Activated CD4-positive, CD25-positive, alpha-beta regulatory T cell treated with anti-CD3 and anti-CD28 coated beads, Interleukin-2, amount 50 U/mL, for 16 hours (primary cell): ENCODE measurements around the gene SUMO2.
"Not testable (repeated sequence)": the region's sequence is repeated elsewhere in the genome, so short reads cannot be mapped to it uniquely, and the experiment has no call there.

Experiments
- DNase-seq: peaks from one replicate; pipeline ENCODE4 v3.0.0-alpha.2; 2020; ENCODE audit warnings: low read depth, low spot score

SUMO2 gene

DNA sequence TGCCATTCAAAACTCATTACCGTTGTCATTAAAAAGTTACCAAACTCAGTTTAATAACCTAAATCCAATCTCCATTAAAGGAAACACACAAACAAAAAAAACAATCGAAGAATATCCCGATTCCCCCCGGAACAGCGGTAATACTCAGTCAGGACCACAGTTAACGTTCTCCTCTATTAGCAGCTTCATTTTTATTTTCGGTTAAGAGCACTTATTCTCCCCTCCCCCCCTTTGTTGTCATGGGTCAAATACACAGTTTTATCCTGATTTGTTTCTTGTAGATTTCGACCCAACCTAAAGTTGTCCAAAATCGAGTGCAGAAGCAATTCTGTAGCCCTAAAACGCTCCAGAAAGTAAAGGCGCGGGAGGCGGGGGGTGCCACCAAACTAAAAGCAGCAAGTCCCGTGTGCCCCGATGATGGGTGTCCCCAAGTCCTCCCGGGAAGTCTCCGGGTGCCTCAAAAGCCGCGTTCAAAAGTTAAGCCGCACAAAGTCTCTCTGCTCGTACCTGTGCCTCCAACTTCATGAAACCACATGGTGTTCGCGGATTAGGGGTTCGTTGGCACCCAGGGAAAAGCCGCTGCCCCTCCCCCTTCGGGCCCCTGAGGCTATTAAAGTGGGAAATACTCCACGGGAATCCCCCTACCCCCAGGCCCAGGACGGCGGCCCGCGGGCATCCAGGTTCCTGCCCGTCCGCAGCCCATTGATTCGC, 996 bp downstream of the SUMO2 start:
- DNase-seq = no peak

DNA sequence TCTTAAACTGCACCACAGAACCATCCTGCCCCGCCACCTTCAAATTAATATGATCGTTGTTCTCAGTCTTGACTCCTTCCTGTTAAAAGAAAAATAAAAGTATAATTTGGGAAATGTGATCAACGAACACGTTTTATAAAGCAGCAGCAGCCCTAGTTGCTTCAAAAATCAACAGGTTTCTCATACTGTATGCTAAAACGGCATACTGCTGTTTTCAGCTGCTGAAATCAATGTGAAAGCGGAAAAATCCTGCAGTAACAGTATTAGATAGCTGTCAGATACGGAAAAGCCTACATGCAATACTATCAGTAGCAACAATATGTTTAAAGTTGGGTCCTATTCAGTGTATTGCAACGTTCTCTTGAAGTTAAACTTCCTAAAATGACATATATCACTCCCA, 1.6 kb downstream of the SUMO2 start:
- DNase-seq = no peak

GRCh38 chr17:75178453-75178852, 4.3 kb downstream of the SUMO2 start:
- DNase-seq = no peak

DNA sequence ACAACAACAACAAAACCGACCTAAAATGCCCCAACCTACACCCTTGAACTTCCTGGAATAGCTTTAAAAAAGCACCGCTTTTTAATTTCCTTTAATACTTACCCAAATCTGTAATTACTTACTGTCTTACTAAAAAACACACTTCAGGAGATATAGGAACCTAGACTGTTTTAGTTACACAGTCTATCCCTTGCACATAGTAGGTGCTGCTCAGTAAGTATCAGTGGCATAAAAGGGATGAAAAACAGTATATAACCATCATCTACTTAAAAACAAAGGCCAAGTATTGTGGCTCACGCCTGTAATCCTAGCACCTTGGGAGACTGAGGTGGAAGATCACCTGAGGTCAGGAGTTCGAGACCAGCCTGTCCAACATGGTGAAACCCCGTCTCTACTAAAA, 6.1 kb downstream of the SUMO2 start:
- no peak for DNase-seq

DNA sequence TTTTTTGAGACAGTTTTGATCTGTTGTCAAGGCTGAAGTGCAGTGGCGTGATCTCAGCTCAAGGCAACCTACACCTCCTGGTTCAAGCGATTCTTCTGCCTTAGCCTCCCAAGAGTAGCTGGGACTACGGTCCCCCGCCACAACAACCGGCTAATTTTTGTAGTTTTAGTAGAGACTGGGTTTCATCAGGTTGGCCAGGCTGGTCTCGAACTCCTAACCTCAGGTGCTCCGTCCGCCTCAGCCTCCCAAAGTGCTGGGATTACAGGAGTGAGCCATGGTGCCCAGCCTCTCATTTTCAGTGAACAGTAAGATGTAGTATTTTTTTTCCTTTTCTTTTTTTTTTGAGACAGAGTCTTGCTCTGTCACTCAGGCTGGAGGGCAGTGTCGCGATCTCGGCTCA, 7.8 kb downstream of the SUMO2 start:
- no peak for DNase-seq

DNA sequence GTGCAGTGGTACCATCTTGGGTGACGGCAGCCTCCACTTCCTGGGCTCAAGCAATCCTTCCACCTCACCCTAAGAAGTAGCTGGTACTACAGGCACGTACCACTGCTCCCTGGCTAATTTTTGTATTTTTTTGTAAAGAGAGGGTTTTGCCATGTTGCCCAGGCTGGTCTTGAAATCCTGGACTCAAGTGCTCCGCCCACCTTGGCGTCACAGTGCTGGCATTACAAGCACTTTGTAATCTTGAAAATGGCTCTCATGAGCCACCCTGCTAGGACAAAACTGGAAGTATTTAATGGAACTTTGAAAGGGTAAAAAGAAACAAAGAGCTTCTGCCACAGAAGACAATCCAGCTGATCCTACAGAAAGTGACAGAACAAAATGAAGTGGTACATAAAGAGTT, 9.2 kb downstream of the SUMO2 start:
- DNase-seq = no peak

GRCh38 chr17:75168998-75169397, 13.8 kb downstream of the SUMO2 start:
- DNase-seq = no peak

GRCh38 chr17:75164606-75165005, 18.2 kb downstream of the SUMO2 start:
- not testable (repeated sequence) for DNase-seq

DNA sequence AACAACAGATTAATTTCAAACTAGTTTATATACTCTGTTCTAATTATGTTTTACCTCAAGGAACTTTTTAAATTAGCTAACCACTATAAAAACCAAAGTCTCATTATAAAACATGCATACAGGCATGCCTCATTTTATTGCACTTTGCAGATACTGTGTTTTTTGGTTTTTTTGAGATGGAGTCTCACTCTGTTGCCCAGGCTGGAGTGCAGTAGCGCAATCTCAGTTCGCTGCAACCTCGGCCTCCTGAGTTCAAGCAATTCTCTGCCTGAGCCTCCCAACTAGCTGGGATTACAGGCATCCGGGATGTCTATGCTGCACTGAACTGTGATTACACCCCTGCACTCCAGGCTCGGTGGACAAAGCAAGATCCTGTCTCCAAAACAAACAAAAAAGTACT, 19.7 kb downstream of the SUMO2 start:
- DNase-seq = no peak

- no peak for DNase-seq
Measured at GRCh38 chr17:75160211-75160610, 22.5 kb downstream of the SUMO2 start.

GRCh38 chr17:75159196-75160031, 23.3 kb downstream of the SUMO2 start:
- DNase-seq = no peak

DNA sequence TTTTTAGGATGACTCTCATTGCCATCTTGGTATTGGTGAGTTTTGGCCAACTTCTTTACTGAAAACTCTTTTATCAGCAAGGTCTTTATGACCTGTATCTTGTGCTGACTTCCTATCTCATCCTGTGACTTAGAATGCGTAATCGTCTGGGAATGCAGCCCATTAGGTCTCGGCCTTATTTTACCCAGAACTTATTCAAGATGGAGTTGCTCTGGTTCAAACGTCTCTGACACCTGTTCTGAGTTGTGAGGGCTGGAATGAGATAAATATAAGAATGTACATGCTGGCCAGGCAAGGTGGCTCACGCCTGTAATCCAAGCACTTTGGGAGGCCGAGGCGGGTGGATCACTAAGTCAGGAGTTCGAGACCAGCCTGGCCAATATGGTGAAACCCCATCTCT, 24.3 kb downstream of the SUMO2 start:
- DNase-seq = not testable (repeated sequence)

DNA sequence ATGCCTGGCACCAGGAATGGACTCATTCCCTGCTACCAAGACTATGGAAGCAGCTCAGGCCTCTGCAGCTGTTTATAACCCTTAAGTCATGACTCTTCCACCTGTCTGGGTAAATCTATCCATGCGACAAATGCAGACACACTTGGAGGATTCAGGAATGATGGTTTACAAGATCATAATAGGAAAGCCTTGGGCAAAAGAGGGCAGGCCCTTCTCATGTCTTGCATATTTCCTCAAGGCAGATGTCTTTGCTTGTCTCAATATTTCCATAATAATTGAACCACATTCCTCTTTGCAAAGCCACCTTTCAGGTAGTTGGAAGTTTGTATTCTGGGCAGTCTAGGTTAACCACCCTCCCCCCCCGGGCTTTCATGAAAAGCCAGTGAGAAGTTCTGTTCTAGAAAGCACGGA, 27.6 kb downstream of the SUMO2 start:
- no peak for DNase-seq

DNA sequence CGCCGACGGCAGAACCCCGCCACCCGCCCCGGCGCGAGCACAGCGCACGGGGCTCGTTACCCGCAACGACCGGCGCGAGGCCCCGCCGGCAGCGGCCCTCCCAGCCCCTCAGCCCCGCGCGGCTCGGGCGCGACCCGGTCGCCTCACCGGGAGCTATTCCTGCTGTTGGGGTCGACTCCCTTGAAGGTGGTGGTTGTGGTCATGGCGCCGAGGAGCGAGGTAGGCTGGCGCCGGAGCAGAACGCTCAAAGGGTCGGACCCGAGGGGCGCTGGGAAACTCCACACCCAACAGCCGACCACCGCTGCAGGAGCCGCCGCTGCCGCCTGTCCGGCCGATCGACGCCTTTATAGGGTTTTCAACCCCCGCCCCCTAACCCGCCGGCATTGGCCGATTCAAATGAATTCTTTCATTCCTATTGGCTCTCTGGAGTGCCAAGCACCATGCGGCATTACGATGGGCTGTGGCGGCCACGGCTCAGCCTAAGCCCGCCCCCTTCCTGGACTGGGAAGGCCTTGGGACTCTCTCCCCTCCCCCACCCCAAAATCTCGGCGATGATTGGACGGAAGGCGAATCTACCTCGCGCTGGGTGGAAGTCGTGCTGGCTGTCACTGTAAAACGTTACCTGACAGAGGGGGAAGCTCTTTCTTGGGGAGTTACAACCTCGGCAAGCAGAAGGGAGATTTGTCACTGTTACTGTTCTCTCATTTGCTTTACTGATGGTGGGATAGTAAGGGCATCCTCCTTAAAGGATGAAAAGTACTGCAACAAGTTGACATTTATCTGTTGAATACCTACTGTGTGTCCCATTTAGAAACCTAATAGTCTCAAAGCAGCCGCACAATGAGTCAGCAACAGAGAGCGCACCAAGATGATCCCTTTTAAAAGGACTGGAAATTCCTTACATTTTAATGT, 28.3 kb downstream of the SUMO2 start, which contains the start of gene JPT1:
Gene JPT1, minus strand, starts transcription at position 318 of the 912 bp plus-strand sequence. Its CDS starts 115 bp downstream, at position 203.
- peak; percentile 97 for DNase-seq

- no peak for DNase-seq
Measured at GRCh38 chr17:75153780-75154194, 29.0 kb downstream of the SUMO2 start.

DNA sequence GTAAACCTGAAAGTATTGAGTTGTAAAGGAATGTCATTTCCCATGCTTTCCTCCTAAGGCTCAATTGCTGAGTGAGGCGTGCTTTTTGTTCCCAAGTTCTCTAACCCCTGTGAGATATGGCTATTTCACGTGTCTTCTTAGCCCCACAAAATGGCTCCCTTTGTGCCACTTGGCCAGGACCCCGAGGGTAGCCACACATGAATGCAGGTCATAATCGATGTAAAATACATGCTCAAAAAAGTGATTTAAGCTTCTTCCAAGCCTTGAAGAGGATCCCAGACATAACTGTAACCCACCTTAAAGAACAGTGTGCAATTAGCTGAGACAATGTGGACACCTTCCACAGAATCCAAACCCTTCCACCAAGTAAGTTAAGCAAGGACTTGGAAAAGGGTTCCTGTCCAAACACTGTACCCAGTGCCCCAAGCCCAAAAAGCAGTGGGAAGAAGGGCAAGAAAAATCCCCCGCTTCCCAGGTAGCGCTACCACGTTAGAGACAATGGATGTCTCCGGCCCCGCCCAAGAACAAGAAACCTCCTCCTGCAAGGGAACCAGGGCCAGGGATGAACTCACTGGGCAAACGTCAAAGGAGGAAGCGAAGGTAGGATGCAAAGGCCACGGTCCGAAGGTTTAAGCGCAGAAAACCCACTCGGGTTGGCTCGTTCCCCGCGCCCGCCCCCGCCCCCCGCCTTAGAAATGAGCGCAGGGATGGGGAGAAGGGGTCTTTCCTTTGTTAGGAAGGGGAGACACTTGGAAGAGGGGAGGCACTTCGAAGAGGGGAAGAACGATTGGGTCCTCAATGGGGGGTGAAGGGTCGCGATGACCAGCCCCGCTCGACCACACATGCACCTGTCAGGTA, 29.6 kb downstream of the SUMO2 start:
- no peak for DNase-seq

DNA sequence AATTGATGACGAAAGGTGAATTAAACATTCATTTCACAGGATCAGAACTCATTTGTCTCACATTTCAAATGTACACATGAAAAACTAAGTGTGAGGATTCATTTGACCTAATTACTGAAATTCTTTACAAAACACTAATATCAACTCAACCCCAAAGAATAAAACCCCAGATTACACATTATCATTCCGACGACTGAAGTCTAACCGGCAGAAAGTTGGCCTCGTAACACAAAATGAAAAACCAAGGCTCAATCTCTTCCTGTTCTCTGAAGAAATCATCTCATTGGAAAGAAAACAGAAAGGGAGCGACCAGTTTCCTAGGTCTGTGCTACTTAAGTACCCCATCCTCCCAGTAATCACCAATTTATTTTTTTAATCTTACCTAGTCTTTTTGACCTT, 30.2 kb downstream of the SUMO2 start:
- no peak for DNase-seq

DNA sequence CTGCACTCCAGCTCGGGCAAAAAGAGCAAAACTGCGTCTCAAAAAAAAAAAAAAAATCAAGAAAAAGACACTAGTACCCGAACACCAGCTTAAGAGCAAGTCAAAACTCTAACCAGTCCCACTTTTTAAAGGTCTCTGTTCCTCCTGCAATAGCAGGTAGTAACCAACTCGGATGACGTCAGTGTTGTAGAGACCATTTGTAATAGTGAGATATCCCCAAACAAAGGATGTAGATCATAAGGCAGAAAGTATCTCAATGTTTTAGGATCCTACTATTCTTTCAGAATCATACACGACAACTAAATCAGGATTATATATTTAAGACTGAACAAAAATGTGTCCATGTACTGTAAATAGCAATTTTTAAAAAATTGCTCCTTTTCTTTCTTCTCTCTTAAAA, 30.8 kb downstream of the SUMO2 start:
- no peak for DNase-seq

GRCh38 chr17:75147878-75148546, 34.7 kb downstream of the SUMO2 start:
- DNase-seq = no peak

DNA sequence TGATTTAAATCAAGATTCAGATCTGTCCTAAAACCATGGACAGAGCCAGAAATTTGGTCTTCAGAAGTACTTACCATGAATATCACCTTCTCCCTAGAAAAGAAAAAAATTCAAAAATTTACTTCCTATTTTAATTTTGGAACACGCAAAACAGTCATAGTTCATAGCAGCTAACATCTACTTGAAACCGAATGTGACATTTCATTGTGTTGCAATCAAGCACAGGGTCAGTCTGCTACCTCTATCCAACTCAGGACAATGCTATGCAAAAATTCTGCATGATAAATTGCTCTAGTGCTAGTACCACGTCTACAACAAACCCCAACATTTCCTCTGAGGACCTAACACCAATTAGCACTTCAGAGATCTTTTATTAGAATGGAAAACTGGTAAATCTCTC, 36.2 kb downstream of the SUMO2 start:
- DNase-seq = no peak
